Epidermal melanocyte (primary cell): Measurements from ENCODE around the gene NDUFV1.
"Not testable (repeated sequence)": the region's sequence is repeated elsewhere in the genome, so short reads cannot be mapped to it uniquely, and the experiment has no call there.

ENCODE experiments used
- DNase-seq: peaks from one replicate; pipeline ENCODE4 v3.0.0; 2011; ENCODE audit warnings: low spot score; ENCODE audit not compliant: insufficient read length

Gene NDUFV1

DNA sequence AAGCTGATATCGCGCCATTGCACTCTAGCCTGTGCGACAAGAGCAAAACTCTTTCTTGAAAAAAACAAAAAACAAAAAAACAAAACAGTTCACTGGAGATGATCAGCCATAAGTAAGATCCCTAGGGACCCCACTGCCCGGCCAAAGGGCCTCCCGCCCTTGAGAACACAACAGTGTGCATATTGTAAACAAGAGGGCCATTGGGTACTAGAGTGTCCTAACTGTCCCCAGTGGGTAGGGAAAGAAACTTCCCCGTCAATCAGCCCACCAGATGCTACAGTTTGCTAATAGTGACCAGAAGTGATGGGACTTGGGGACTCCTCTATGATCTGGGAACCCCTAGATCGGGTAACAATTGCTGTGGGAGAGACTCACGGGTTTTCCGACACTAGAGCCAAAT is 47.5 kb downstream of the NDUFV1 start:
- no peak for DNase-seq

DNA sequence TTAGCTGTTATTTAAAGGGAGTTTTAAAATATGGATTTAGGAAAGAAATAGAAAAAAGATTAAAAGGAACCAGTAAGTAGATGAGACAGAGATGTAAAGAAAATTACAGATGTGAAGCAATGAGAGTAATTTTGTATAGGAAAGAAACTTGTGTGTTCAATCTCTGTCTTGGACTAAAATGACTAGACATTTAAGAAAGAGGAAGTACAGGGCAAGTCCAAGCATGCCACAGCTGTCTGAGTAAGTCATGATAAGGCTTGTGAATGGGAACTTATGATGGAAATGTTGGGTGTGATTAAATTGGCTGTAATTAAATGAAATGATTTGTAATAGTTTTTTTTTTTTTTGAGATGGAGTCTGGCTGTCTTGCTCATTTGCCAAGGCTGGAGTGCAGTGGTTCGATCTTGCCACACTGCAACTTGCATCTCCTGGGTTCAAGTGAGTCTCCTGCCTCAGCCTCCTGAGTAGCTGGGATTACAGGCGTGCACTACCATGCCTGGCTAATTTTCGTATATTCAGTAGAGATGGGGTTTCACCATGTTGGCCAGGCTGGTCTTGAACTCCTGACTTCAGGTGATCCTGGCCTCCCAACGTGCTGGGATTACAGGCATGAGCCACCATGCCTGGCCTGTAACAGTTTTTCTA is 49.7 kb downstream of the NDUFV1 start:
- no peak for DNase-seq

DNA sequence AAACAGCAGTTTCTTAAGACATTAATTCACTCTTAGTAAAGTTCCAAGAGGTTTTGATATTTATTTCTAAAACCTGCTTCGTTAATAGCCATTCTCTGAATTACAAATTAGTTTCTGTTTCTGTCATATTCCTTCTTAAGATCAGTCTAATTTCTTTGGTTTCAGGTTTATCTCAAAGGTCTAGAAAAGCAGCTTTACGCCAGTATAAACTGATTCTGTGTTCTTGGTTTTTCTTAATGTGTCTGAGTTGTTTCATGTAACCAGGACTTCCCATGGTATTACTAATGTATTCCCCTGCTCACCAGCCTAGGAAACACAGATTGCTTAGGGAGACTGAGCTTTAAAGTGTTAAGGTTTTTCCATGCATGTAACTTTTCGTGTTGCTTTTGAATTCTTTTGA is 50.6 kb downstream of the NDUFV1 start:
- no peak for DNase-seq

DNA sequence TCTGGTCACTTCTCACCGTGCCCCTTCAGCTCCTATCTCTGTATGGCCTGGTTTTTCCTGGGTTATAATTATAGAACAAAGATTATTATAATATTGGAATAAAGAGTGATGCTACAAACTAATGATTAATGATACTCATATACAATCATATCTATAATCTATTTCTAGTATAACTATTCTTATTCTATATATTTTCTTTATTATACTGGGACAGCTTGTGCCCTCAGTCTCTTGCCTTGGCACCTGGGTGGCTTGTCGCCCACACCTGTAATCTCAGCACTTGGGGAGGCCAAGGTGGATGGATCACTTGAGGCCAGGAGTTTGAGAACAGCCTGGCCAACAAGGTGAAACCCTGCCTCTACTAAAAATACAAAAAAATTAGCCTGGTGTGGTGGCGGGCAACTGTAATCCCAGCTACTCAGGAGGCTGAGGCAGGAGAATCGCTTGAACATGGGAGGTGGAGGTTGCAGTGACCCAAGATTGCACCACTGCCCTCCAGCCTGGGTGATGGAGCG is 53.0 kb downstream of the NDUFV1 start:
- DNase-seq = not testable (repeated sequence)

DNA sequence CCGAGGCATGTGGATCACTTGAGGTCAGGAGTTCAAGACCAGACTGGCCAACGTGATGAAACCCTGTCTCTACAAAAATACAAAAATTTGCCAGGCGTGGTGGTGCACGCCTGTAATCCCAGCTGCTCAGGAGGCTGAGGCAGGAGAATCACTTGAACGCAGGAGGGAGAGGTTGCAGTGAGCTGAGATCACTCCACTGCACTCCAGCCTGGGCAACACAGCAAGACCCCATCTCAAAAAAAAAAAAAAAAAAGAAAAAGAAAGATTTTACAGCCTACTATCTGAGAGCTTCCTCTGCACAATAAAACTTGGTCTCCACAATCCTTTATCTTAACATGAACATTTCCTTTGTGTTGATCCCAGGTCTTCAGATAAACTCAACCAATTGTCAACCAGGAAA is 54.0 kb downstream of the NDUFV1 start:
- DNase-seq = not testable (repeated sequence)
